Left renal pelvis (tissue), 4 donors: ENCODE results near the gene CLRN1. TPM values are rescaled to one million over a fixed set of nuclear protein-coding genes. Genes with fewer than 3 reads are reported as not detected.
"Not testable (repeated sequence)": the region's sequence is repeated elsewhere in the genome, so short reads cannot be mapped to it uniquely, and the experiment has no call there.

ENCODE experiments used
- DNase-seq, 4 donors: peaks; one replicate each; pipeline ENCODE4 v3.0.0-alpha.2; 2013; ENCODE audit warnings: low read depth in 4 of 4, low spot score in 3 of 4
- polyA plus RNA-seq, 4 donors: library from polyadenylated mRNA; unstranded; fragments of 120-200 nt; gene quantifications; one replicate each; pipeline ENCODE4 v1.2.1, GENCODE V29; 2013; ENCODE audit not compliant: insufficient read length in 4 of 4

Gene CLRN1, protein sequence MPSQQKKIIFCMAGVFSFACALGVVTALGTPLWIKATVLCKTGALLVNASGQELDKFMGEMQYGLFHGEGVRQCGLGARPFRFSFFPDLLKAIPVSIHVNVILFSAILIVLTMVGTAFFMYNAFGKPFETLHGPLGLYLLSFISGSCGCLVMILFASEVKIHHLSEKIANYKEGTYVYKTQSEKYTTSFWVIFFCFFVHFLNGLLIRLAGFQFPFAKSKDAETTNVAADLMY
- not detected for polyA plus RNA-seq

DNA sequence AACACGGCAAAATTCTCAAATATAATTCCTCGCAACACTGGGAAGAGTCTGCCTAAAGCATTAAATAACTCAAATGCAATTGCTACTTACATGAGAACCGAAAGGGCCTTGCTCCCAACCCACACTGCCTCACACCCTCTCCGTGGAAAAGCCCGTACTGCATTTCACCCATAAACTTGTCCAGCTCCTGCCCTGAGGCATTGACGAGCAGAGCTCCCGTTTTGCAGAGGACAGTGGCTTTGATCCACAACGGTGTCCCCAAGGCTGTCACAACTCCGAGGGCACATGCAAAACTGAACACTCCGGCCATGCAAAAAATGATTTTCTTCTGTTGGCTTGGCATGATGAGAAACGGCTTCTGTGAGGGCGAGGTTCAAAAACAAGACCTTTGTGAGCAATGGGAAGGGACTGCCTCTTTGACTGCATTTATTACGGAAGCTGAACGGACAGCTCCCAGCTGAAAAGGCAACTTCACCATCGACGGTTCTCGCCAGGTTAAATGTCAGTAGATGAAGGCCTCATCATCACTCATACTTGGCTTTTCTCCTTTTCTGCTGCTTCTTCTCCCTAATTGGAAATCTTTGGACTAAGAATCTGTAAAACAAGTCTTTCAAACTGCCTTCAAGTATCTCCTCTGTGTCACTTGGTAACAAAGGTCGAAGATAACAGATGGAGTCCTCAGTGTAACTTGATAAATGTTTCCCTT, at the start of gene CLRN1:
CLRN1 (minus strand) TSS at position 362 of the 706 bp plus-strand sequence; CDS start at position 343, 19 bp downstream.
- no peak for DNase-seq

DNA sequence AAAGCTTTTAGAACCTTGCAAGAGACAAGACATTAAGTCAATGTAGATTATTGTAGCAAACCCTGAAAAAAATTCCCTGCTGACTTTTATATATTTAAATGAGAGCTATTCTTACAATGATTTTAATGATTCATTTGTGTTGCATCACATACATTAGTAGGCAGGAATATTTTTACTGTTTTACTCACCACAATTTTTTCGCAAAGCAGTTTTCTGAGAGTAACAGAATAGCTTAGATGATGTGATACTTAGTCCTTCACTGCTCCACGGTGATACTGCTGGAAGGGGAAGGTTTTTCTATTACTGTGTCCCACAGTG, 43.9 kb upstream of the CLRN1 start:
- DNase-seq = no peak

DNA sequence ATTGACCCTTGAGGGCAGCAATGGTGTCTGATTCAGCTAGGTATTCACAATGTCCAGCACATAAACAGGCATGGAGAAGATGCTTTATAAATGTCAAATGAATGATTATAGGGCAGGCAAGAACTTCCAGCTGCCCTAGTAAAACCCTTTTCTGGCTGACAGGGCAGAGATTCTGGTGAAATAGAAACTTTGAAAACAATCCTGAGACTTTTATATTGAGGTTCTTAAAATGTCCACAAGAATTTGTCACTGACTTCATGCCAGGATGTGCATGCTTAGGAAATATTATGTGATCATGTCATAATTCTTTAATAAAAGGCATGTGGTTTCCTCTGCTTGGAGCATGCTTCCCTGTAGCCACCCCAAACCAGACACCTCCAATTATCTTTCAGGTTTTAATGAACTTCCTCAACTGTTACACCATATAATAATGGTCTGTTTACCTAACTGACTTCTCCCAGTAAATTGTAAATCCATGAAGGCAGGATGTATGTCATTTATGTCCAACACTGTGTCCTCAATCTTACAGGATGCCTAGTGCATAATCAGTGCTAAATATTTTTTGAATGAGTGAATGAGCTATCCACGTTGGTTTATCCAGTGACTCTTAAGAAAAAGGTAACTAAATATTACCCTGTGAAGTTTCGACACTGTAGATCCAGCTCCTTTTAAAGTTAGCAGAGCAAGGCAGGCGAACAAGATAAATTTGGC, 43.4 kb upstream of the CLRN1 start:
- no peak for DNase-seq

DNA sequence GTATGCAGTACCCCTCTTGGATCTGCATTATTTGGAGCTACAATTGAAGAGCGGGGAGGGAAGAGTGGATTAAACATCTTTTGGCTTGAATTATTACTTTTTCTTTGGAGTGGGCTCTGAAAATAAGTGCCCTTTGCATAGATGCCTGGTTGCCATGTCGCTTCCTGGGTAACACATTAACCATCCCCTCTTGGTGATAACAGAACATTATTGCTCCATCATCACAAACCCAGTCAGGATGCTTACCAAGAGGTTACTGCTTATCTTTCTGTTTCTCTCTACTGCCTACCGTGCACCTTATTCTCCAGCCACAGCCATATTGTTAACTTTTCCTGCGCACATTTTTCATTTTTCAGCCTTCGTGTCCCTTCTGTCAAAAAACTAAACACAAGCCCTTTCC, 42.7 kb upstream of the CLRN1 start:
- no peak for DNase-seq

DNA sequence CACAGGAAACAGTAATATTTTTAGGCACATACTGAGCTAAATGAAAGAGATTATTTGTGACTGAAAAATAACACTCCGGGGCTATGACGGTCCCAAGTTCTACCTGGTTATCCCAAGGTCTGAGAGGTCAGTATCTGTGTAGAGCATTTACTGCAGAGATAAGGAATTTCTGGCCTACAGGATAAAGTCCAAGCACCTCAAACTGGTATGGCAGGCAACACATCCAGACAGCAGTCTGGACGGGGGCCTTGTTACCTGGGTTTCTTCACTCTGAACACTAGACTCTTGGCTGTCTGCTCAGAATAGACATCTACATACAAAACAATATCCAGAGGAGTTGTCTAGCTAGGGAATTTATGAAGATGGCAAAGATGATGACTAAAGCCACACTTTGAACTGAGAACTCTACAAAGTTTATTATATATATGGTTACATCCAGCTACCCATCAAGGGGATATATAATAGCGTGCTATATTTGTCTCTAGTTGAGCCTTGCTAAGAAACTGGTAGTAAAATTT, 42.0 kb upstream of the CLRN1 start:
- no peak for DNase-seq

DNA sequence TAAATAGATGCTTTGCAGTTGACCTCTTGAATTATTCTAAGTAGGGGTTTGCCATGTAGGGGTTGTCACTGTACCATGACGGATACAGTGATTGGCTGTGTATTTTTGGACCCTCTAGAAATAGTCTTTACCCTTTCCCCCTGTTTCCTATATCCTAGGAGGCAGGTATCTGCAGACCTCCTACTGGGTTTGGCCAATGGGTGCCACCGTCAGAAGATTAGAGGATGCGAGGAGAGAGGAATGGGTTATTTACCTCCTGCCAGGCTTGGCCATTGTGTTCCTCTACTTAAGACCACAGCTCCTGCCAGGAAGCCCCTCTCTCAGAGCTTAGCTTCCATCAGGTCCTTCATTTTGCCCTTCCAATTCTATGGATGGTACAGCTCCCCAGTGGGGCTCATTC, 40.2 kb upstream of the CLRN1 start:
- no peak for DNase-seq

DNA sequence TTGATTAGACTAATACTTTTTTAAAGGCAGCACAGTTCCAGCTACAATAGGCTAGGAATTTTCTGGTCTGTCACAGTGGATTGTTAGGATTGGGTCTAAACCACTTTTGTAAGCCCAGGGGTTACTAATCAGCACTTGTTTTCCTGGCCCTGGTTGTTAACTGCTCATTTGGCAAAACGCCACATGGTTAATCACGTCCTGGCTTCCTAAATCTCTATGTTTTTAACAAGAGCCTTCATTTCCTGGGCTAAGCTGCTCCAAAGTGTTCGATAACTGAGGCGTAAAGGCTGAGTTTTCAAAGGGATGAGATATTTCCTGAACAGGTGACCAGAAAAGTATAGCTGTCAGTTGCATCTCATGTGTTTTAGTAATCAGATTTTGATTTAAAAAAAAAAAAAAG, 38.9 kb upstream of the CLRN1 start:
- DNase-seq = no peak

DNA sequence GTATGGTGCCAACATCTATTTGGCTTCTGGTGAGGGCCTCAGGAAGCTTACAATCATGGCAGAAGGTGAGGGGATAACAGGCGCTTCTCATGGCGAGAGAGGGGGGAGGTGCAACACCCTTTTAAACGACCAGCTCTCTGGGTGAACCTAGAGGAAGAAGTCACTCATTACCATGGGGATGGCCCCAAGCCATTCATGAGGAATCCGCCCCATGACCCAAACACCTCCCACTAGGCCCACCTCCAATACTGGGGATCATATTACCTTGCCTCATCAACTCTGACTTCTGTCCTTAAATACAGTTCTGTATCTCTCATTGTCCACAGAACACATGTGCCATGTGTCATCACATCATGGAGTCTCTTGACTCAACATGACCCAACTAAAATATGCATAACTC, 37.5 kb upstream of the CLRN1 start:
- no peak for DNase-seq

DNA sequence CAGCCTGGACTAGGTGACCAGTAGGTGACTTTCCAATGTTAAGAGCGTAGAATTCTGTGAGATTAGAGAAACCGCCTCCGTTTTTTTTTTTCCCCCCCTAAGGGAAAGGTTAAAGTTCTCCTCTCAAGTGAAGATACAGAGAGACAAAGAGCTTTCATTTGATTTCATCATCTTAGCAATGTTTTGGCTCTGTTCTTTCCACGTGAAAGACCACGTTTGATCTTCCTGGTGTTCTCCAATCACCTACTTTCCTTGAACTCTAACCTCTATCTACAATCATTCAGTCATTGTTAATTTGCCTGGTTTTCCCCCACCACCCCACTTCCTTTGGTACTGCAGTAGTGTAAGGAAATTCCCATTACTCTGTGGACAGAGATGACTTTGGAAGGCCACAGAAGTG, 36.9 kb upstream of the CLRN1 start:
- DNase-seq = no peak

DNA sequence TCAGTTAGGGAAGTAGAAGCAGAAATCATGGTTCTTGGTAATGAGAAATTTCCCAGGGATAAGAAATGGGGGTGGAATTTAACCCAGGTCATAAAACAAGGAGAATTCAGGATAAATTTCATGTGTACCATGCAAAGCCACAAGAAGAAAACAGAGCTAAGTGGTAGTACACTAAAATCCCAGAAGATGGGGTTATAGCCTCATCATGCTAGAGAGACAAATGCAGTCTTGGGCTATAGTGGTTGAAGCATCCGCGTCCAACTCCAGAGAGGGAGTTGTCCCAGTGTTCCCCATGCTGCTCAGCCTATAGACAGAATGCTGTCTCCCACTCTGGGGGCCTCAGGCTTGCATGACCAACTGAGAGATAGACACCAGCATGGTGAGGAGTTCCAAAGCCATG, 36.2 kb upstream of the CLRN1 start:
- DNase-seq = no peak

DNA sequence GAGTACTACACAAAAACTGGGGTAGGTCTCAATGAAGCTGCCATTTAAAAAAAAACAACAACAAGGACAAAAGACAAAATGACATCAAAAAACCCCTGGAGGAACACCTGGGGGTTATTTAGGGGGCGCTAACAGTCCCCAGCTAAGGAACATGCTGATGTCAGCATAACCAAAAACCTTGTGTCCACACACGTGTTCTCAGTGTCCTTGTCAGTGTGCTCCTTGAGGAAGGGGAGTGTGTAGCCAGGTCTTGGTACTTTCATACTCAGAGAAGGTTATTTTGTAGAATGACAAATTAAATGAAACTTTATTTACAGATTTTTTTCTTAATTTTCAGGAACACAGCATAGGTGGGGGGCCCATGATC, 31.2 kb upstream of the CLRN1 start:
- DNase-seq = no peak

DNA sequence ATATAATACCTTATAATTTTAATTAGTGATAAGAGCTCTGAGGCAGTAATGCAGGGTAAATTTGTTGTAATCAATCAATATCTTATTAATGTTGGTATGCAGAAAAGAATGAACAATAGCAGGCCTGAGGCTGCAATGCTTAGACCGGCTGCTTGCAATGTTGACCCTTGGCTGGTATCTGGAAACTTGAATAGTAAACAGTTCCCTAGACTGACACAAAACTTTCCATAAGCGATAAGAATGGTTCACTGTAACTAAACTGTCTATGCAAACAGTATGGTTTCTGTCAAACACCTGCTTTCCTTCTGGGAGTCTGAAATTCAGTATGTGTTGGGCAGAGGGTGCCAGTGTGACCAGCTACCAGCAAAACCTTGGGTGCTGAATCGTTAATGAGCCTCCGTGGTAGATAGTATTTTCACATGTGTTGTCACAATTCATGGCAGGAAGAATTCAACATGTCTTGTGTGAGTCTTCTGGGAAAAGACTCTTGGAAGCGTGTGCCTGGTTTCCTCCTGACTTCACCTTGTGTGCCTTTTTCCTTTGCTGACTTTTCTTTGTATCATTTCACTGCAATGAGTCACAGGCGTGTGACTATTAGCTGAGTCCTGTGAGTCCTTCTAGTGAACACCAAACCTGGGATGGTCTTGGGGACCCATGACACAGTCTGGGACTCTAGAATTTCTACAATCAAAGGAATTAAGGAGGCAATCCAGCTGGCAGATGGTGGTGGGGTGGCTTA, 30.7 kb upstream of the CLRN1 start:
- no peak for DNase-seq

DNA sequence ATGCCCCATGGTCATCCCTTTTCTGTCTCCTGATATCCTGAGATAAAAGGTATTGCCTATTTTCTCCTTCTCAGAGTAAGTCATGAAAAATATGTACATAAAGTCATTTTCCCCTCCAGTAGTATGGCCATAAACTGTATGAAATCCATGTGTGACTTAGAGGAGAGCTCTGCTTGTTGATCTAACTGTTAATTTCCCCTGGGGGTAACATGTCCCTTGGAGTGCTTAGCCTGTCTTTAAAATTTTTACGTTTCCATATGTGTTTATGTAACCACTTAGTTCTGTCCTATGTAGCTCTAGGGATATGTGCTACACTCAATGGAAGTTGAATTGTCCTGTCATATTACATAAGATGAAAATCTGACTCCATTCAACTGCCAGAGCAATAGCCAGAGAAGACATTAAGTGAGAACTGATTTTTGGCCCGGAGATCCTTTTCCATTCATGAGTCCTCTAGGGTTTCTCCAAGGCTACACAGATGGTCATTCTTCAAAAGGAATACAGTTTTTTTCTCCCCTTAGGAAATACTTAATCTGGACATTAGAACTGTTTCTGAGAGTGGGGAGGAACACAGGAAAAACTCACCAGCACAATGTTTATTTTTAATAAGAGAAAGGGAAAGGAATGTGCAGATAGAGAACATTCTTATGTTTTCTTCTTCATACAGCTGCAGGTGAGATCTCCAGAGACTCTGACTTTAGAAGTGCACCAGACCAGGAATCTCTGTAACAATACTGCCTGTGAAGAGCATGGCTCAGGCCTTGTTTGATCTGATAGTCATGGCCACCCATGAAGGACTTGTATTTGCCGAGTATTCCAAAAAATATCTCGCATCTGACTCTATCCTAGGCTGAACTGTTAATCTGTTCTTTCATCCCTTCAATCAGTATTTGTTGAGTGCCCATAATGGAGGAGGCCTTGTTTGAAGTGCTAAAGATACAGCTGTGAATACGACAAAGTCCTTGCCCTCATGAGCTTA, 29.8 kb upstream of the CLRN1 start:
- DNase-seq = no peak

DNA sequence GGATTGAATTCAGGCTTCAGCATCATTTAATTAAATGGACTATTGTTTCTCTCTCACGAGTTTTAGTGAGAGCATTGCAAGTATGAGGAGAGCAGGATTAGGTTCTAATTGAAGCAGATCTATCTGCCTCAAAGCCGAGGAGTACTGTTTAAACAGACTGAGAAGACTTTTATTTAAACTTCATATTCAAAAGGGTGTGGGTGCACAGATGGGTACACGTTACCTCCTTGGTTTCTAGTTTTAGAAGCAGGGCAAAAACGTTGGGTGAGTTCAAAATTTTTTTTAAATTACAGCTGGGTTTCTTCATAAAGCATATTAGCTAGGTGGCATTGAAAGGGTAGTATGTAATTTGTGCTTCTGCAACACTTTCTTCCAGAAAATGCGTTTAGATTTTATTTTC, 26.5 kb upstream of the CLRN1 start:
- no peak for DNase-seq

DNA sequence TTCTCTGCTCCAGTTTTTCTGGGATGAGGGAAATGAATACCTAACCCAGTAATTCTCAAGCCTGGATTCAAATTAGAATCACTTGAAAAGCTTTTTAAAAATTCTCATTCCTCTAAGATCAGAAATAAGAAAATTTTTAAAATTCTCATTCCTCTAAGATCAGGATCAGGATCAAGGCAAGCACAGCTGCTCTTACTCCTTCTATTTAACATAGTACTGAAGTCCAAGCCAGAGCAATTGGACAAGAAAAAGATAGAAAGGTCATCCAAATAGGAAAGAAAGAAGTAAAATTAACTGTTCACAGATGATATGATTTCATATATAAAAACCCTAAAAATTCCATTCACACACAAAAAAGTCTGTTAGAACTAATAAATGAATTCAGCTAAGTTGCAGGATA, 24.2 kb upstream of the CLRN1 start:
- DNase-seq = no peak

DNA sequence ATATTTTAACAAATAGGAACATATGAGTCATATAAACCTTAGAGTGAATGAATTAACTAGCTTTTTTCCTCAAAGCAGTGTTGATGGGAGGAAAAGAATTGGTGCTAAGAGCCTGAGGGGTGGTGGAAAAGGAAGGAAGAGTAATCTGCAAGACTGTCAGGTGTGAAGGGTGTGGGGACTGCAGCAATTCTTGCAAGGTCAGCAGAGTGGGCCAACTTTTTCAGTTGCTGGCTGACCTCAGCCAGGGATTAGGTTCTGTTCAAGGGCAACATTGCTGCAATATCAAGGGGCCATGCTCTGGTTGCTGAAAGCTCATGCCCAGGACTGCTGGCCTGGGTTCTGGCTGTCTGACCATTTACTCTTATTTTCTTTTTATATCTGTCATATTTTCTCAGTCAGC, 23.0 kb upstream of the CLRN1 start:
- DNase-seq = no peak

DNA sequence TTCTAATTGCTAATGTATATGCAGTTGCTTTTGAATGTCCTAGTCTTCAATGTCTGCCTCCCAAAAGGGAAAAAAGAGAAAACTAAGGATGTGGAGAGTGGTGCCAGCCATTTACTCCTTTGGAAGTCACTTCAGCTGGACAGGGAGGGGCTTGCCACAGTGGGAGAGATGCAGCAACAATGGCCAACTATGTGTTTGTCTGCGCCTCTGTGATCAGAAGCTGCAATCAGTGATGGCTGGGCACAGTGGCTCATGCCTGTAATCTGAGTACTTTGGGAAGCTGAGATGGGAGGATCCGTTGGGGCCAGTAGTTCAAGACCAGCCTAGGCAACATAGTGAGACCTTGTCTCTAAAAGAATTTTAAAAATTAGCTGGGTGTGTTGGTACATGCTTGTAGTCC, 16.7 kb upstream of the CLRN1 start:
- no peak for DNase-seq

DNA sequence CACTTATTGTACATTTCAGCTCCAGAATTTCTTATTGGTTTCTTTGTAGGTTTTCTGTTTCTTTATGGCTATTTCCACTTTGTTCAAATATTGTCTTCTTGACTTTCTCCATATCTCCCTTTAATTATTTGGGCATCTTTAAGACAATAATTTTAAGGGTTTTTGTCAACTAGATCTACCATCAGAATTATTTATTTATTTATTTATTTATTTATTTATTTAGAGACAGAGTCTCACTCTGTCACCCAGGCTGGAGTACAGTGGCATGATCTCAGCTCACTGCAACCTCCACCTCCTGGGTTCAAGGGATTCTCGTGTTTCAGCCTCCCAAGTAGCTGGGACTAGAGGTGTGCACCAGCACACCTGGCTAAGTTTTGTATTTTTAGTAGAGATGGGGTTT, 15.9 kb upstream of the CLRN1 start:
- not testable (repeated sequence) for DNase-seq

DNA sequence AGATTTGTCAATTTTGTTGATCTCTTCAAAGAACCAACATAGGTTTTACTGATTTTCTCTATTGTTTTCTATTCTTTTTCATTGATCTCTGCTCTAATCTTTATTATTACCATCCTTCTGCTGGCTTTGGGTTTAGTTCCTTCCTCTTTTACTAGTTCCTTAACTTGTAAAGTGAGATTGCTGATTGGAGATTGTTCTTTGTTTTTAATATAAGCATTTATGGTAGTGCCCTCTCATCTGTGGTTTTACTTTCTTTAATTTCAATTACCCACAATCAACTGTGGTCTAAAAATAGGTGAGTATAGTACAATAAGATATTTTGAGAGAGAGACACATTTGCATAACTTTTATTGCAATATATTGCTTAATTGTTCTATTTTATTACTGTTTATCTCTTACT, 13.2 kb upstream of the CLRN1 start:
- no peak for DNase-seq

DNA sequence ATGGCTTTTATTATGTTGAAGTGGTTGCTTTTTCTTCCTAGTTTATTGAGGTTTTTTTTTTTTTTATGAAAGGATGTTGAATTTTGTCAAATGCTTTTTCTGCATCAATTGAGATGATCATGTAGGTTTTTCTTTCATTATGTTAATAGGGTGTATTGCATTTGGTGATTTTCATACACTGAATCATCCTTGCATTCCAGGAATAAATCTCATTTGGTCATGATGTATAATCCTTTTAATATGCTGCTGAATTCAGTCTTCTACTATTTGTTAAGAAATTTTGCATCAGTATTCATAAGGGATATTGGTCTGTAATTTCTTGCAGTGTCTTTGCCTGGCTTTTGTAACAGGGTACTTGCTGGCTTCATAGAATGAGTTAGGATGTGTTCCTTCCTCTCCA, 11.5 kb upstream of the CLRN1 start:
- DNase-seq = no peak
